ENCODE data around the gene PML. TPM values are rescaled to one million over a fixed set of nuclear protein-coding genes. Genes with fewer than 3 reads are reported as not detected.
"Not testable (repeated sequence)": the region's sequence is repeated elsewhere in the genome, so short reads cannot be mapped to it uniquely, and the experiment has no call there.

The PML gene
- total RNA-seq, 1 donor from 2014 or later = 43.0 TPM

DNA sequence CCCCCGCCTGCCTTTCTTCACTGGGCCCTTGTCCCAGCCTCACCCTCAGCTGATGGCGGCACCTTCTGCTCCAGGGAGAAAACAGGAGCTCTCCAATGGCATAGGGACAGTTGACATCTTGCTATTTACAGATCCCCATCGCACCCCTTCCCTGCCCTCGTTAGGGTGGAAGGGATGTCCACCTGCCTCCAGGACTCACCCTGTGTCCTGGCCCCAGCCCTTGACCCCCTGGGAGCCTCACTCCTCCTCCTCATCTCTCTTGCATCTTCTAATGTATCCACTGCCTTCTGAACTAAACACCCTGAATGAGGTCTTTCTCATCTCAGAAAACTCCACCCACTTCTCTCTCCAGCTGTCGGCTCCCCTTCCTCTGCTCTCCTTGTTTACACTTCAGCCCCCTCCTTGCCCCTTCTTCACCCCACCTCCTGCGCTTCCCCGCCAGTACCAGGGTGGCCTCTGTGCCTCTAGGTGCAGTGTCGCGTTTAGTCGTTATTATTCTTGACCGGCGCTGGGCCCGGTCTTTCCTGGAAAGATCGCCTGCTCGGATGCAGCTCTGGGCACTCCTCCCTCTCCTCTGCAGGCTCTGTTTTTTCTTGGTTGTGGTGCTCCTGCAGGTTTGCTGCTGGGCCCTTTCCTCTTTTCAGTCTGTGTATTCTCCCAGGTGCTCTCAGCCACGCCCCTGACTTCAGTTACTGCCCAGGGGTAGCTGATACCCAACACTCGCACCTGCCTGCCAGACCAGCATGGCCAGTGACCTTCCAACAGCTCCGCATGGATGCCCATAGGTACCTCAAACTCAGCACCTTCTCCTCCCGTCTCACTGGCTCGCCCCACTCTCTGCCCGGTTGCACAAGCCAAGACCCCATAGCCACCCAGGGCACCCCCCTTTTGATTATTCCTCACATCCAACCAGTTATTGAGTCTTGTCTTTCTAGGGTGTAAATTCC is 42.9 kb downstream of the PML start:
- DNase-seq (ENCODE audit: low read depth) = no peak

DNA sequence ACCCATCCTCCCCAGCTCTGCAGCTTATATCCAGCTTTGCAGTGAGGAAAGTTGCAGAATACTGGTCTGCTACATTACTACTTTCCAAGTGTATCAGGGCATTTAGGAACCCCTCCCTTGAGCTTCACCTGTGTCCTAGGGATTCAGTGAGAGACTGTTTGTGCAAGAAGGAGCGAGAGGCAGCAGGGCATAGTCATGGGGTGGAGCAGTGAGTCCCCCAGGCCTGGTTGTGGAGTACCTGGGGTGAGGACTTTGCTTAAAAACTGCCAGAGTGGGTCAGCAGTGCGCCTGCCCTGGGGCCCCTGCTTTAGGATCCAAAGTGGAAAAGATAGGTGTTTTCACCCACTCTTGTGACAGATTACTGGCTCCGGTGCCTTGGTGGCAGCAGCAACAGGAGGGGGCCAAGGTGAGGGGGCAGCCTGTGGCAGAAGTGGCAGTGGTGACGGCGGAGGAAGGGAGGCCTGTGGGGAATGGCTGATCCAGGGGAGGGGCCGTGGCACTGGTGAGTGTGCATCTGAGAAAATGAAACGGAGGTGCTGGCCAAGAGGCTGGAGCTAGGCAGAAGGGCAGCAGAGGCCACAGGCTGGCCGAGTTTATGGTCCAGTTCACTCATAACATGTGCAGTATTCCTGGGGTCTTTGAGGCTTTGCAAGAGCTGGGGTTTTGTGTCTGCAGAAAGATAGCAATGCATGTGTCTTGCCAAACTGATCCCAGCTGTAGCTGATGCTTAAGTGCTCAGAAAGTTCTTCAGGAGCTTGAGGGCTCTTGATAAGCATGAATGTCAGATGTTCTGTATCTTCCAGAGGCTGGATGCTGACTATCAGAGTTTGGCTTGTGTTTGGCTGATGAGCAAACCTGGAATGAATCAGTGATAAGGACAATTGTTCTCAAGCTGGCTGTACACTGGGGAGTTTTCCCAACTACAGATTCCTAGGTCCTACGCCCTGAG is 44.5 kb downstream of the PML start:
- no peak for DNase-seq (ENCODE audit: low read depth)

DNA sequence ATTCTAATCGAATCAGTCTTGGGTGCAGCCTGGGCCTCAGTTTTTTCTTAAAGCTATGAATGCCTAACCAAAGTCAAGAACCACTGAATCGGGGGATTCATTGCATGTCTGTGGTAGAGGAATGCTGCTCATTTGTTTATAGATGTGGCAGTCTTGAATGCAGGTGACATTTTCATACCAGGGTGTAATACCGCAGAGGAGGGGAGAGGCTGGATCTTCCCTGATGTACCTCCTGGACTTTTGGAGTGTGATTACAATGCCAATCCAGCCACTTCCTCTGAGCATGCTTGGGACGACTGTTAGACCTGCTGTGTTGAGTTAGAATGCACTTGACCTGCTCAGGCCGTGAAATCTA is 45.1 kb downstream of the PML start:
- no peak for DNase-seq (ENCODE audit: low read depth)

GRCh38 chr15:74040109-74040850 is 45.8 kb downstream of the PML start:
- DNase-seq (ENCODE audit: low read depth) = peak; percentile 67

GRCh38 chr15:74041311-74041756 is 46.8 kb downstream of the PML start:
- no peak for DNase-seq (ENCODE audit: low read depth)

DNA sequence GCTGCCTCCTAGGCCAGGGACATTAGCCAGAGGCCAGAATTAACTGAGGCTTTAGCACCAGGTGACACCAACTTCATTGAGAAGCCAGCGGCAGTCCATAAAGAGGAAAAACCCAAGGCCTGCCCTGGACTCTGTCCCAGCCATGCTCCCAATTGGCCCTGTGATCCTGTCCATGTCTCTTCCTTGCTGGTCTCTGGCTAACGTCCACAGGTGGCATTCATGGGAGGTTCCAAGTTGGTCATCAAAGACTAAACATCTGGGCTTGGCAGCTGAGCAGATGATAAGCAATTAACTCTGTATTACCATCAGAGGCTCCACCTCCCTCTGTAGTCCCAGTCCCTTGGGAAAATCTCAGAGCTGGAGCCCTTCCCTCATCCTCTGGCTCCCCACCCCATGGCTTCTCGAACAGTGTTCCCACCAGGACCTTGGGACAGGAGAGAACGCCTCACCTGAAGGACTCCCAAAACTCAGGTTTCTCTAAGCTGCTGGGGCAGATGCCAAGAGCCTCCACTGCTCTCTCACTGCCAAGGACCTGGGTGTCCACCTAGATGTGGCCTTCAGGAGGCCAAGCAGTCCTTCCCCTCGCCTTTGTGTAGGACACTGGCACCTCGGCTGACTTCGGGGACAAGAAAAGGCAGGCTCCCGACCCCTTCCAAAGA is 47.4 kb downstream of the PML start:
- no peak for DNase-seq (ENCODE audit: low read depth)

DNA sequence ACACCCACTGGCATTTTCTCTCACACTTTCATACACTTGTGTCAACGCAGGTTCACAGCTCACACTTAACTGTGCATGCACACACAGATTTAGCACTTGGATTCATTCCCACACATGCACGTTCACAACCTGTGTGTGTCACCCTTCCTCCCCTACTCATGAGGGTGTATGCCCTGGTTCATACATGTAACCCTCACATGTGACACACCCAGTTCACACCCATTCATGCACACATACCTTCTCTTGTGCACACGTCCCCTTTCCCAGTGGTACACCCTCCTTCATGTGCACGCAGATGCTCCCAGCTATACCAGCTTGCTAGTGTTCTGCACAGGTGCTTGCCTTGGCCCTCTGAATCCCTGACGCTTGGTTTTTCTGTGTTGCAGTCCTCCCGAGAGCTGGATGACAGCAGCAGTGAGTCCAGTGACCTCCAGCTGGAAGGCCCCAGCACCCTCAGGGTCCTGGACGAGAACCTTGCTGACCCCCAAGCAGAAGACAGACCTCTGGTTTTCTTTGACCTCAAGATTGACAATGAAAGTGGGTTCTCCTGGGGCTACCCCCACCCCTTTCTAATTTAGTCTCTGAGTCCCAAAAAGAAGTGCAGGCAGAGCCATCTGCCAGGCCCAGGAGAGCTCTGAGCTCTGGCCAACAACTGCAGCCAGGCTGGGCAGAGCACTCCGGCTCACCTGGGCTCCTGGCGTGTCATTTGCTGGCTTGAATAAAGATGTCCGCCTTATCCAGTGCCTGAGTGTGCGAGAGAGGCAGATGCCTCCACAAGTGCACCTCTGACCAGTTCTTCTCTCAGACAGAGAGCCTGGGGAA is 48.3 kb downstream of the PML start:
- DNase-seq (ENCODE audit: low read depth) = no peak

GRCh38 chr15:74043425-74044266 is 49.1 kb downstream of the PML start:
- DNase-seq (ENCODE audit: low read depth) = no peak

GRCh38 chr15:74044267-74045110 is 50.0 kb downstream of the PML start:
- DNase-seq (ENCODE audit: low read depth) = no peak

- DNase-seq (ENCODE audit: low read depth) = no peak
These were observed 50.7 kb downstream of the PML start for GRCh38 chr15:74045184-74045583.

DNA sequence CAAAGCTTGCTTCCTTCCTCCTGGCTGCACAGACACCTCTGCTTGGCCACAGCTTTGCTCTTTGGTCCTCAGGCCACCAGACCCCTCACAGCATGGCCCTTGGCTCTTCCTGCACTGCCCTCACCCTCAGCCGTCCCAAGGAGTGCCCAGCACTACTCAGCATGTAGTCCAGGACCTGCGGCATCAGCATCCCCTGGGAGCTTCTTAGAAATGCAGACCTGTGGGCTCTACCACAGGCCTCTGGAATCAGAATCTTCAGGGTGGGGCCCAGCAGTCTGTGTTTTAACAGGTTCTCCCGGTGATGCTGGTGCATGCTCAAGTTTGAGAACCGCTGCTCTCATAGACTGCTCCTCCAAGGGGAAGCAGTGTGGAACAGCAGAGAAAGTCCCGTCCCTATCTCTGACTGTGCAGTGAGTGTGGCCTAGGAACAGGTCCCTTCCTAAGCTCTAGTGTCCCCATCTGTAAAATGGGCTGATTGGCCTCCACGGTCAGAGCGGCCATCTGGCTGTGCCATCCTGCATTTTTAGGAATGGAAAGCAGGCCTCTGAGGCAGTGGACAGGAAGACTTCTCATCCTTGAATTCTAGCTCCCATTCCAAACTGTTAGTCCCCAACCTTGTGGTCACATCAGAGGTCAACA is 51.2 kb downstream of the PML start:
- DNase-seq (ENCODE audit: low read depth) = no peak

DNA sequence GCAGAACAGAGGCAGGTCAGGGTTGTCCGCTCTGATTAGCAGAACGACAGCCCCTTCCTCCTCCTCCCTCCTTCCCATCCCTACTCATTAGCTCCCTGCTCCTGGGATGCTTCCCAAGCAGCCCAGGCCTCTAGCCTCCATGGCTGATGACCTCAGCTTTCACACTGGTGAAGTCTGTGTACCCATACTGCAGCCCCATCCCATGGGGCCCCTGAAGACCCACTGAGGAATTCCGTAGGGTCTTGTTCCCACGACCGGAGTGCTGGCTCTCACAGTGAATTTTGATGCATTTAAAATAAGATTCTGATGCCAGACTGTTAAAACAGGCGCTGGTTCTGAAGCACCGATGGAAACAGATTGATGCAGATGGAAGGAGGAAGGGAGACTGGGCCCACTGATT is 51.8 kb downstream of the PML start:
- DNase-seq (ENCODE audit: low read depth) = no peak

- DNase-seq (ENCODE audit: low read depth) = no peak
These were observed 55.6 kb downstream of the PML start for GRCh38 chr15:74050127-74050526.

DNA sequence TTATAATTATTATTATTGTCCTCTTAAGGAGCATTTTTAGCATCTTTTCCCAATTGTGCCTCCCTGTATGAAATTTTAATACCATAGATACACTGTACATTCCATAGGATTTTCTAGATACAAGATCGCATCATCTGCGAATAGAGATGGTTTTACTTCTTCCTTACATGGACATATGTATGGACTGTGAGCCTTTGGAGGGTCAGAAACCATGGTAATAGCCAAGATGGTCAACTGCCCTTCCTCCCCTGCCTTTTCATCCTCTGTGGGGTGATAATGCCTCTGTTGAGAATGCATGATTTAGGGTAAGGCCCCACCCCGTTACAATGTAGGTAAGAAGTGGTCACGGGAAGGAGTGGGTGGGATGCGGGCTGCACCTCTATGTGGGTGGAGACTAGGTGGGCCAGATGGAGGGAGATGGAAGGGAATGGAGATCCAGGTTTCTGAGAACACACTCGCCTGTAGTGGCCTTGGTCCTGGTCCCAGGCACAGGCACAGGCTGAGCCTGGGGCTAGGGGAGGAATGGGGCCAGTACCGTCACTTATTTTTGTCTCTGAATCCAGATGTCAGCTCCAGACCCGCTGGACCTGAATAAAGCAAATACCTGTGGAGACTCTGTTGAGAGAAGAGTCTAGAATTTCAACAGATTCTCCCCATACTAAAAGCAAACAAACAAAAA is 56.2 kb downstream of the PML start:
- DNase-seq (ENCODE audit: low read depth) = no peak

DNA sequence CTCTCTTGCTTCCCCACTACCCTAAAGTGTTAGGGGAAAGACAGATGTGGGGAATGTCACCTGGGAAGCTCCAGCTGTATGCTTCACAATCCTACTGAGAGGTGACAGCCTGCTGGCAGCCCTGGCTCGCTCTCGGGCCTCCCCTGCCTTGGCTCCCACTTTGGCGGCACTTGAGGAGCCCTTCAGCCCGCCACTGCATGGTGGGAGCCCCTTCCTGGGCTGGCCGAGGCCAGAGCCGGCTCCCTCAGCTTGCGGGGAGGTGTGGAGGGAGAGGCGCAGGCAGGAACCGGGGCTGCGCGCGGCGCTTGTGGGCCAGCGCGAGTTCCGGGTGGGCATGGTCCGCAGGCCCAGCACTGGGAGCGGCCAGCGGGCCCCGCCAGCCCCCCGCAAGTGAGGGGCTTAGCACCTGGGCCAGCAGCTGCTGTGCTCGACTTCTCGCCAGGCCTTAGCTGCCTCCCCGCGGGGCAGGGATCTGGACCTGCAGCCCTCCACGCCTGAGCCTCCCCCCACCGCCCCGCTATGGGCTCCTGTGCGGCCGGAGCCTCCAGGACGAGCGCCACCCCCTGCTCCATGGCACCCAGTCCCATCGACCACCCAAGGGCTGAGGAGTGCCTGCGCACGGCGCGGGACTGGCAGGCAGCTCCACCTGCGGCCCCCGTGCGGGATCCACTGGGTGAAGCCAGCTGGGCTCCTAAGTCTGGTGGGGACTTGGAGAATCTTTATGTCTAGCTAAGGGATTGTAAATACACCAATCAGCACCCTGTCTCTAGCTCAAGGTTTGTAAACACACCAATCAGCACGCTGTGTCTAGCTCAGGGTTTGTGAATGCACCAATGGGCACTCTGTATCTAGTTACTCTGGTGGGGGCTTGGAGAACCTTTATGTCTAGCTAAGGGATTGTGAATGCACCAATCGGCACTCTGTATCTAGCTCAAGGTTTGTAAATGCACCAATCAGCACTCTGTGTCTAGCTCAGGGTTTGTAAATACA is 58.0 kb downstream of the PML start:
- DNase-seq (ENCODE audit: low read depth) = not testable (repeated sequence)

- DNase-seq (ENCODE audit: low read depth) = no peak
These were observed 59.0 kb downstream of the PML start for GRCh38 chr15:74053517-74053916.
